Raji (cell line): ENCODE results near the gene HIVEP2.

Experiments used
- POLR2A ChIP-seq: IDR thresholded peaks from 2 replicates; pipeline ENCODE4 v1.6.1; 2011; ENCODE audit warnings: low read depth, low read length, control low read depth; ENCODE audit not compliant: insufficient read depth

Gene HIVEP2

GRCh38 chr6:142909686-142910085 is 35.3 kb downstream of the HIVEP2 start:
- no peak for TF ChIP-seq POLR2A

DNA sequence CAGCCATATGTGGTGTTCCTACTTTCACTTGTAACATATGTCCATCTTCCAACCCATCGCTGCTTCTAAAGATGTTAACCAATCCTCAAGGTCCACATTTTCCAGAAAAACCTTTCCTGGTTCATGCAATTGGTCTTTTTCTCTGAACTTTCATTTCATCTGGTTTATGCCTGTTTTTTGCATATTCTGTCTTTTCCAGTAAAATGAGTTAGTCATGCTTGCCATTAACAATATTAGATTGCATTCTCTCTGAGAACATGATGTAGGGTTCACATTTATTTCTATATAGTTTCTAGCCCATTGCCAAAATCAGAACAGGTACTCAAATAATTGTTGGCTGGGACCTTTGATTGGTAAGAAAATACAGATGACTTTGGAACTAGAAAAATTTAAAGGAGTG is 36.7 kb downstream of the HIVEP2 start:
- no peak for TF ChIP-seq POLR2A

DNA sequence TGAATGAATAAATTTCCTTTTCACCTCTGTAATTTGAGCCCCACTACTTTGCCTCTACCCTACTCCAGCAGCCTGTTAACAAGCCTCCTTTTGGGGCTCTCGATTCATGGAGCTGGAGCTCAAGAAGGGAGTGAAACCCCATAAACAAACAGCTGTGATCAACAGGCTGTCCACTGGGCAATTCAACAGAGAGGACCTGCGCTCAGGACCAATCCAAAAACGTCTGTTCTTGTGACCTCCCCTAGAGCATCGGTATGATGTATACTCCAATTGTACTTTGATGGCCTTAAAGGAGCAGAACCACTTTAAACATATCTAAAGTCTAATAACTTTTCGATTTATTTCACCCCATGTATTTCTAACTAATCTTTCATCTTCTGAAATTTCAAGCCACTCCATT is 37.4 kb downstream of the HIVEP2 start:
- no peak for TF ChIP-seq POLR2A

GRCh38 chr6:142906945-142907470 is 38.0 kb downstream of the HIVEP2 start:
- no peak for TF ChIP-seq POLR2A

- TF ChIP-seq POLR2A = no peak
These were observed 41.2 kb downstream of the HIVEP2 start for GRCh38 chr6:142903812-142904211.

DNA sequence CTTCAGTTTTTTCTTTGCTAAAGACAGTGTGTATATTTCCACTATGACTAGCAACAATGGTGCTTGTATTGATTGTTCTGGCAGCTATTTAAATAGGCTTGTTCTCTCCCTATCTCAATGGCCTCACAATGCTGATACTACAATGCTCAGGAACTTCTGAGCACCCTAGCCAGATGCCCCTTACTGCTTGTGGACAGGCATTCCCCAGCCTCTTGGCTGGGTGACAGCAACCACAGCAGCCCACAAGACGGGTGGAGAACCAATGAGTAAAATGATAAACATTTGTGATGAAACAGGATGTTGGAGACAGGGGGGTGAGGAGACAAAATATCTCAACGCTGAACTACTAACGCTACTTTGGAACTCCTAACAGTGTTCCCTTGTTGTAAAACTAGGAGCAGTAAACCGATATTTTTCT is 42.3 kb downstream of the HIVEP2 start:
- no peak for TF ChIP-seq POLR2A

DNA sequence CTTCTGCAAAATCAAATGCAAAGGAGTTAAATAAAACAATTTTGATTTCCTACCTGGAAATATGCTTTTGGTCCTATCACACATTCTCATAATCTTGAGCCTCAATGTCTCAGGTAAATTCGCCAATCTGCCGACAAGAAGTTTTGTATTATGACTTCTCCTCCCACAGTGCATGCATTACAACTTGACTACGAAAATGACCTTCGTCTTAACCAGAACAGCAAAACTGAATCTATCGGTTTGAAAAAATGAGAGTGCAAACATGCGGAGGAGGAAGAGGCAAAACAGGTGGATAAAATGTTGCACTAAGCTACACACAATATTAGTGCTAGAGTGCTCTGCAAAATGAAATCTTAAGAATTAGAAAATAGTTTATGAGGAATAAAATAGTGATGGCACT is 43.4 kb downstream of the HIVEP2 start:
- TF ChIP-seq POLR2A = no peak

DNA sequence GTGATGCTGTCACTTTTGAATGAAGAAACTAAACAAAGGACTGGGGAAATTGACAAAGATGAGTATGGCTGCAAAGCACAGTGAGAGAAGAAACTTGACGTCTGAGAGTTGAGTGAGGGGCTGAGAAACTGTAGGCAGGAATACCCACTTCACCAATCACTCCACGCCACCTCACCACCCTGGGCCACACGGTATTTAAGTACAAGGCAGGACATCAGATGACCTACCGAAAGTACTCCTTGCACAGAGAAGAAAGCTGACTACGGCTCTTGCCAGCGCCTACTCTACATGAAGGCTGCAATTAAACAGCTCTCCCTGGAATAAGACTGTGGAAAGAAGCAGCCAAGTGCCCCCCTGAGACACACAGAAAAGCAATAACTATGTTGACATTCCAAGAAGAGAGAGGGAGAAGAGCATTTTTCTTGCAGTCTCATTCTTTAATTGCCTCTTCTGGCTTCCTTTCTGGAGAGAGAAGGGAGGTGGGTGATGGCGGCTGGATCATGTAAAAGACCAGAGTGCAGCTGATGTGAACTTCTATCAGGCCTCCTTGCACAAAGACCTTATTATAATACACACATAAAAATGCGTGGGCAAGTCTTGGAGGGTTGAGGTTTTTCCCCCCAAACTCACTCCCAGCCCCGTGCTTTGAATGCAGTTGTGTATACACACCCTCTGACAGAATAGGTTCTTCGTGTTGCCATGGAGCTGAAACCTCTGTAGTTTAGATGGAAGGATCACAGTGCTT is 44.6 kb downstream of the HIVEP2 start:
- TF ChIP-seq POLR2A = no peak

DNA sequence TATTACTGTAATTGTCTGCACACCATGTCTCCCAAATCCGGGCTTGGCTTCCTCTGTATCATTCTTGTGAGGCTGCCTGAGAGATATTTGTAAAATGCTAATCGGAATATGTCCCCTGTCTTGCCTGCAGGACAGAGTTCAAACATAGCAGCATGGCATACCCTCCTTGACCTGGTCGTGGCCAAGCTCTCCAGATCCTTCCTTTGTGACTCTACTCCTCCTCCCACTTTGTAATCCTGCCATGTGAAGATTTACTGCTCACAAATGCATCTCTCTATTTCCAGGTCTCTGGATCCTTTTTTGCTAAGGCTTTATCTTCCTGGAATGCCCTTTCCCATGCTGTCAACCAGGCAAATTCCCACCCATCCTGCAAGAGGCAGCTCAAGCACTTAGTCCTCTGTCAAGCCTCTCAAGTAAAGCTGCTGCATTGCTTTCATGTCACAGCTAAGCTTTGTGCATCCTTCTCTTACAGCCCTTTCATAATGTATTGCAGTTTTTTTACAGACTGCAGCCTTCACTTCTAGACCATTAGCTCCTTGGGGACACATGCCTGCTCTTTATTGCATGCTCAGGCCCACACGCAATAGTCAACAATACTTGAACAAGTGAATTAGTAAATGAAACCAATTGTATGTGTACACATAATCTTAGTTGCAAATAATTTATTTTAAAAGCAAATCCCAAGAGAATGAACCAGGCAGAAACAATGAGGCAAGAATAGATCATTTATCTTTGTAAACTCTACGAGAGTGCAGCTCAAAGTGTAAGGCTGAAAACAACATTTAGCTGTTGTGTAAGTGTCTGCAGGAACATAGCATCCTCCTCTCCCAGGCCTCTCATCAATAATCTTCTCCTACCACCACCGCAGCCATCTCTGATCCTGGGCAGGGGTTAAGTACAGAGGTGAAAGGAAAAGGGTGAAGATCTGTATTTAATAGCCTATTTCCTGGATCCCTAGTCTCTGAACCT is 45.8 kb downstream of the HIVEP2 start:
- no peak for TF ChIP-seq POLR2A

DNA sequence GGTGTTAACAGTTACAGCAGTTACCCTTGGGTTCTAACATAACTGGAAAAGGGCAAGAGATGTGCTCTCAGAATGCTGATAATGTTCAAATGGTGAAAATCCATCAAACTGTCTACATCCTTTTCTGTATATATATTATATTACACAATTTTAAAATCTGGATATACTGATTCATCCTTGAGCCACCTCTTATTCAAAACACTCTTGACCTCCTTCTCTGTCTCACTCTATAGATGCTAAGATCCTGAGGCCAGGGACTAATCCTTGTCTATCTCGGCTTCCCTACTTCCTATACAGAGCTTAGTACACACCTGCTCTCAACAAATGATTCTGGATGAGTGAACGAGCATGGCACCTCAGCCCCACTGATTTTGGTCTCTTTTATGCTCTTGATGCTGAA is 47.3 kb downstream of the HIVEP2 start:
- TF ChIP-seq POLR2A = no peak

DNA sequence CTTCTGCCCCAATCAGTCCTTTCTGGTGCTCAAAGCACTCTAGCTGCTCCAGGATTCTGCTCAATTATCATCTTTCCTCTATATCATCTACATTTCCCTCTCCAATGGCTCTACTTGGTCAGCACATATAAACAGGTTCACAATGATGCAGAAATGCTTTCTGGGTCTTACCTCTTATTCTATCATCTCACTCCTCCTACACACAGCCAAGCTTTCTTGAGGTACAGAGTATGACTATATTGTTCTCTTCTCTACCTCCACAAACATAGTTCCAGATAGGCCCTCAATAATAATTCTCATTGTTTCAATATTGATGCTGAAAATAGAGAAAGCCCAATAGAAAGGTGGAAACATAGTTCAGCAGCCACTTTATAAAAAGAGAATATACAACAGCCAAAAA is 48.2 kb downstream of the HIVEP2 start:
- TF ChIP-seq POLR2A = no peak

DNA sequence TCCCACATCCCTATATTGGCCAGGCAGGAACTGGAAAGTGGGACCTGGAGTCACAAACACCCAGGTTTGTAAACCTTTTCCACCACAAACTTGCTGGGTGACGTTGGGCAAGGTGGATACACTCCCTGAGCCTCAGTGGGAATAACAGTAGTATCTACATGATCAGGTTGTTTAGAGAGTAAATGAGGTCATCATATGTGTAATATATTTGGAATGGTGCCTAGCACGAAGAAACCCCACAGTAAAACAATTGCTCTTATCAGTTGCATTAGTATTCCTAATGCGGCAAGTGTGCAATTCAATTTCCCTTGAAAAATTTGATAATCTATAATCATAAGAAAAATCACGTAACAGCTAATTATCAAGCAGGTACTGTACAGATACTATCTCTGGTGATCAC is 51.9 kb downstream of the HIVEP2 start:
- no peak for TF ChIP-seq POLR2A

DNA sequence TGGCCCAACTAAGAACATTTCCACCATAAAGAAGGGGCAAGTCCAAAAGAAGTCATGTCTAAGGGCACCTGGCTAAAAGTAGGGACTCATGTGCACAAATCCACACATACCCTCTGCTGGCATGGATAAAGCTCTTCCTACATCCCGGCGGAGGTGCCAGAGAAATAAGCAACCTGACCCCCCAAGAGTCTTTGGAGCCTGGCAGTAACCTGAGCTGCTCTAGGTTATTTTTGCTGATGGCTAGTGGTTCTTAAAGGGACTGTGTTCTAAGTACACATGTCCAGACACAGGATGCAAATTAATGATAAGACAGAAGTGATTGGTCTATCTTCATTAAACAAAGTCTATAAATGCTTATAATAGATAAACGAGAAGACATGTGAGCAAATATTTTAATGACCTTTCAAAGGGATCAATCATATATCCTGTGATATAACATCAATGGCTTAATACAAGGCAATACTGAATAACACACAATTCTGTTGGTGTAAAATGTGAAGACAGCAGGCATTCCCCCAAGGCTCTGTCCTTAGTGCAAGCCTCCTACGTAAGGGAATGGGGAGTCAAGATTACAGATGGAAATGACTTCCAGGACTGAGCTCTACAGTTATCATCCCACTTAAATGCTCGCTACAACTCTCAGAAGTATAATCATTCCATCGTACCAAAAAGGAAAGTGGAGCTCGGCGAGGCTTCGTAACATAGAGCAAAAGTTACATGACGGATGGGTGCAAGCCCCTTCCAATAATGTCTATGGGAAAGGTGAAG is 52.5 kb downstream of the HIVEP2 start:
- no peak for TF ChIP-seq POLR2A

GRCh38 chr6:142891454-142891853 is 53.5 kb downstream of the HIVEP2 start:
- TF ChIP-seq POLR2A = no peak

GRCh38 chr6:142888456-142888855 is 56.5 kb downstream of the HIVEP2 start:
- TF ChIP-seq POLR2A = no peak
